GM12873 (cell line): Measurements from ENCODE around the gene LRRC75A.

Experiments used
- TF ChIP-seq, protein P1 (sequence below): IDR thresholded peaks from 2 replicates; pipeline ENCODE4 v1.5.1; 2012; ENCODE audit warnings: low read depth, mild to moderate bottlenecking, moderate library complexity, low read length, control low read depth; ENCODE audit not compliant: insufficient read depth; ENCODE audit errors: missing control alignments

The LRRC75A gene

DNA sequence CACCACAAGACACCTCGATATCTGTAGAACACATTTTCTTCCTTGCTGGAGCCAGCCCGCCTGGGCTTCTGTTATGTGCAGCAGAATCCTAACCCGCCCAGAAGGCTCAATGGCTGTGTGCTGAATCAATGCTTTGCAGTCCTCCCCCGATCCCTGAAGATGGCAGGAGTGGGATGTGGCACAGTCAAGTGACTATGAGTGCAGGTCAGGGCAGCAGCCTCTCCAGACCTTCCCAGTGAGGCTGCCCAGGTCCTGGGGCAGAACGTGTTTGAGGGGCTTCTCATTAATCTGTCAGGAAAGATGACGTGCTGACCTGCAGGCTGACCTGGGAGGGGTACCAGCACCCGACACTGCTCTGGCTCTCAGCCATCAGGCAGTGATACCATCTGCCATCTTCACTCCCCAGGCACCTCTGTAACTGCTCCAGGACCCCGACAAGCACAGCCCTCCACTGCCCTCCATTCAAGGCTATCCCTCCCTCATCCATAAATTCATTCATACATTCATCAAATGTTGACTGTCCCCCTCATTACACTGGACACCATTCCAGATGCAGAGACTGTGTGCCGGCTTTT is 35.2 kb downstream of the LRRC75A start:
- TF ChIP-seq, protein P1, sequence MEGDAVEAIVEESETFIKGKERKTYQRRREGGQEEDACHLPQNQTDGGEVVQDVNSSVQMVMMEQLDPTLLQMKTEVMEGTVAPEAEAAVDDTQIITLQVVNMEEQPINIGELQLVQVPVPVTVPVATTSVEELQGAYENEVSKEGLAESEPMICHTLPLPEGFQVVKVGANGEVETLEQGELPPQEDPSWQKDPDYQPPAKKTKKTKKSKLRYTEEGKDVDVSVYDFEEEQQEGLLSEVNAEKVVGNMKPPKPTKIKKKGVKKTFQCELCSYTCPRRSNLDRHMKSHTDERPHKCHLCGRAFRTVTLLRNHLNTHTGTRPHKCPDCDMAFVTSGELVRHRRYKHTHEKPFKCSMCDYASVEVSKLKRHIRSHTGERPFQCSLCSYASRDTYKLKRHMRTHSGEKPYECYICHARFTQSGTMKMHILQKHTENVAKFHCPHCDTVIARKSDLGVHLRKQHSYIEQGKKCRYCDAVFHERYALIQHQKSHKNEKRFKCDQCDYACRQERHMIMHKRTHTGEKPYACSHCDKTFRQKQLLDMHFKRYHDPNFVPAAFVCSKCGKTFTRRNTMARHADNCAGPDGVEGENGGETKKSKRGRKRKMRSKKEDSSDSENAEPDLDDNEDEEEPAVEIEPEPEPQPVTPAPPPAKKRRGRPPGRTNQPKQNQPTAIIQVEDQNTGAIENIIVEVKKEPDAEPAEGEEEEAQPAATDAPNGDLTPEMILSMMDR = no peak

- TF ChIP-seq, protein P1 = no peak
Observed at GRCh38 chr17:16455997-16456741, 35.8 kb downstream of the LRRC75A start.

DNA sequence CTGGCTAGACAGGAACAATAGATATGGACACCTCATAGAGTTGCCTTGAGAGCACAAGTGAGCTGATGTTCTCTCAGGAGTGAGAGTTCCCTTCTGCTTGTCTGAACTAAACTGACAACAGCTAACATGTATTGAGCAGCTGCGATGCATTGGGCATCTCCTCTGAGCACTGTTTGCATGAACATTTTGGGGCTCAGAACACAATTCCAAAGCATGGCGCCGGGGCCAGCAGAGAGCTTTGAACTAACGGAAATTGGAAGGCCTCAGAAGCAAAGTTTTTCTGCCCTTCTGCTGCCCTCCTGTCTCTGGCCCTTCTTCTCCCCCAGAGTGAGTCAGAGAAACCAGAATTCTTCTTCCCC is 38.5 kb downstream of the LRRC75A start:
- TF ChIP-seq, protein P1 = no peak

DNA sequence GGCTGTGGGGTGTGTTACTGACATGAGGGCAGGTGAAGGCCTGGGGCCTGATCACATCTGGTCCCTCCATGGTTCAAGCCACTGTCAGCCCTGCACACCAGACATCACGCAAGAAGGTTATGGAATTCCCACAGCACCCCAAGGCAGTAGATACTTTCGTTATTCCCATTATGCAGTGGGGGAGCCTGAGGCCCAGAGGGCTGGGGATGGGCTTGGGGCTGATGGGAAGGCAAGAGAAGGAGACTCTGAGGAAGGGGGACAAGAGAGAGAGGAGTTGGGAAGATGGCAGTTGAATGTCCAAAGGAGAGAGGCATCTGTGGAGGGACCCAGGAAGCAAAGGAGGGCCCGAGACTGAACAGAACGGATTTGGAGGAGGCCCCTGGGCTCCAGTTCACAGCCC is 42.0 kb downstream of the LRRC75A start:
- TF ChIP-seq, protein P1 = no peak

GRCh38 chr17:16449121-16449570 is 42.8 kb downstream of the LRRC75A start:
- TF ChIP-seq, protein P1 = no peak

- TF ChIP-seq, protein P1 = no peak
Observed at GRCh38 chr17:16448490-16448889, 43.5 kb downstream of the LRRC75A start.

DNA sequence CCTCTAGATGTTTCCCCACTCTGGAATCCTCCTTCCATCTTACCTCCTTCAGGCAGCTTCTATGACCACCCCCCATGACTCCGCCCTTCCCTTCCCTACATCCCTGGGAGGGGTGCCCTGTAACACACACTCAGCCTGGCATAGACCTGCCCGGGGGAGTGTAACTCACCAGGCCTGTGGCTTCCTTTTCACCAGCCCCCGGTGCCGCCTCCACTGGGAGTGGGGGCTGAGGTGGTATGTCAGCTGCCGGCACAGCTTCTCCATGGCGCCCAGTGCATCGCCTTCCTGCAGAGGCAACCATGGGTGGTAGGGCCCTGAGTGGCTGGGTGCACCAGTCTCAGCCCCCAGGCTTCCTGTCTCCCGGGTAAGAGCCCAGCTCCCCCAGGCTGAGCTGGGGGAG is 44.3 kb downstream of the LRRC75A start:
- TF ChIP-seq, protein P1 = no peak
